NCI-H2196 treated with DMSO at 0.1 percent for 48 hours (cell line): ENCODE measurements around the gene DNAJC10.

Experiments used
- DNase-seq: peaks from one replicate; lab custom pipeline; 2025; ENCODE audit not compliant: unreplicated experiment; lab: John Stamatoyannopoulos, UW

DNAJC10 gene

DNA sequence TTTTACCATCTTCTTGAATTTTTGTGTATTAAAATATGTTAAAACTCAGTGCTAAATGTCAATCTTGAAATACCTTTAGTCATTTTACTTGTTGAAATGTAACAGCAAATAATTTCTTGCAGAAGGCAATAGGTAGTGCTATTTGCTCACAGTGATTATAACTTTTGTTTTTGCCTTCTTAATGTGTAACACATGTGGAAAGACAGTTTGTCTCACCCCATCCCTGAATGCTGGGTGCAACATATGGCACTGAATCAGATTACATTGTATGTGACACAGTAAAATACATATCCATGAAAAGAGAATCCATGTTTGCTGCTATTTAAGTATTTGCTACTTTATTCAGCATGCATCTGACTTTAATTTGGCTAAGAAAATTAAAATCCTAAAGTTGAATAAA lies 115.0 kb downstream of the DNAJC10 start:
- no peak for DNase-seq

DNA sequence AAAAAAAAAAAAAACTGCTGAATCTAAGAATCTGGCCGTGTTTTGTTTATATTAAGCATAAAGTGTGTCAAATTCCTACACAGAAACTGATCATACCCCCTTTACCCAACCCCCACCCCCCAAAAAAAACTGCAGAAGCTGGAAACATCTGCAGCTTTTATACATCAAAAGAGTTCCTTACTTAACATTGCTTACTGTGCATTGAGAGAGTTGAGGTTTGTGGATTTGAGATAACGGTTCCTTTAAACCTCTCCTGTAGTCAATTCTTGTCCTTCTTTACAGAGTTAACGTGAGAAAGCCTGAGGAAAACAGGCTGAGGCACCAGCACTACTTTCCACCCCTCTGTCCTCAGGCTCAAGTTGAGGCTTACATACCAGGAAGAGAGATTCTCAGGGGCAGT lies 115.9 kb downstream of the DNAJC10 start:
- DNase-seq: no peak

DNA sequence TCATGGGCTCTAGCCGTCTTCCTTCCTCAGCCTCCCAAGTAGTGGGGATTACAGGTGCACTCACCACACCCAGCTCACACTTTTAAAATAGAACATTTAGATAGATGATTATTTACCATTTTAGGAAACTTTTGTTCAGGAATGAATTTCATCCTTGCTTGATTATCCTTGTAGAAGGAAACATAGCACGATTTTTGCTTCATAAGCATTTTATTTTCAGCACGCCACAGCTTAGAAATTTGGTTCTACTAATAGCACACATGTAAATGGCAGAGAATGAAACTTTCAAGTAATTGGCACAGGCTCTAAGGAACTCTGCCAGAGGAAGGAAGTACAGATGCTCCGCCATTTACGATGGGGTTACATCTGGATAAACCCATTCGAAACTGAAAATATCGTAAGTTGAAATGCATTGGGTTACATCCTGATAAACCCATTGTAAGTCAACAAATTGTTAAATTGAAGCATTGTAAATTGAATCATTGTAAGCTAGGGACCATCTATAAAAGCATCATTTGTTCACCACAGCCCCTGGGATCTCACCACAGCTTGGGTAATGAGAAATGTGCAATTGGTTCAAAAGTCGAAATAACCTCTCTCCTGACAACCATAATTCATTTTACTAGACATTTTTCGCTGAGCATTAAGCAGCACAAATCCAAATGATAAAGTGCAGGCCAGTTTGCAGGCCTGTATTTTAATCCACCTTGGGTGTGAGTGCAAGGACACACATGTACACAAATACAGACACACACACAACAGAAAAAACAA lies 117.2 kb downstream of the DNAJC10 start:
- DNase-seq: no peak

DNA sequence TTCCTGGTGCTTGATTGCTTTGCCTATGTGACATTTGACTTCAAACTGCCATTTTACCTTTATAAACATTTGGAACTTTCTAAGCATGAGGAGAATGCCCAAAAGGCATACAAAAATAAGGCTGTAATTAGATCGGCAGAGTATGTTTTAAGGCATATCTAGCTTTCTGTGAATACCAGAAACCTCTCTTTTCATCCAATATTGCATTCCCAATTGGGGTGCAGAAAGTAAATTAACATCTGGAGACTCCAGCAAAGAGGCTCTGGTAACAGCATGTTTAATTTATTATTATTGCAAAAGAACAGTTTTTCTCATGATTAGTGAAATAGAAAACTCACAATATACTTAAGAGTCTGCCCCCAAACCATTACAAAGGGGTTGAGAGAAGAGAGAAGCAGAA lies 118.2 kb downstream of the DNAJC10 start:
- no peak for DNase-seq

DNA sequence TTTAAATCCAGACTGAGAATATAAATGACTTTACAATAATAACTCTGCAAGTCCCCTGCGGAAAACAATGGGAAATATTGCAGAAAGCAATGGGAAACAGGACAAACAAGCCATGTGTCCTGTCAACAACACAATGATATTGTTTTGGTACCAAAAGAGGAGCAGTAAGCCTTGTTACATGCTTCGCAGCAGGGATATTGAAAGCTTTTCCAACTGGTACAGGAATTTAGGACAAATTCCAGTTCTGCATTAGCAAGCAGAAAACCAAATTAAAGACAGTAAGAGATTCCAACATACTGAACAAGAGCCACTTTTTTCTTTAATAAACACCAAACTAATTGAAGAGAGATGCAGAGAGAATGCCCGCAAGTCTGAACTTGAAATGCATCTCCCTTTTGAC lies 120.4 kb downstream of the DNAJC10 start:
- DNase-seq: no peak
